Mucosa of descending colon (tissue), 3 donors: Measurements from ENCODE around the gene MAP2K6. TPM values are rescaled to one million over a fixed set of nuclear protein-coding genes. Genes with fewer than 3 reads are reported as not detected.
"Not testable (repeated sequence)": the region's sequence is repeated elsewhere in the genome, so short reads cannot be mapped to it uniquely, and the experiment has no call there.

Experiments
- ATAC-seq: fragments of 200-7000 bp; cut with Tn5 transposase; one replicate; pipeline ENCODE4 v1.9.1; 2020; ENCODE audit warnings: mild to moderate bottlenecking, moderate library complexity
- DNase-seq, 3 donors: peaks; one replicate each; pipeline ENCODE4 v3.0.0-alpha.2; 2020
- H3K36me3 ChIP-seq: fragments of 200-600 bp; one replicate; pipeline ENCODE4 v1.8.0; 2021; ENCODE audit warnings: low read depth, mild to moderate bottlenecking
- H3K4me1 ChIP-seq: fragments of 200-600 bp; one replicate; pipeline ENCODE4 v1.8.0; 2021; ENCODE audit warnings: low read depth, mild to moderate bottlenecking
- H3K4me3 ChIP-seq: fragments of 200-600 bp; one replicate; pipeline ENCODE4 v1.8.0; 2021; ENCODE audit warnings: mild to moderate bottlenecking
- H3K9me3 ChIP-seq: fragments of 200-600 bp; one replicate; pipeline ENCODE4 v1.8.0; 2021; ENCODE audit warnings: mild to moderate bottlenecking
- CTCF ChIP-seq: fragments of 200-600 bp; IDR thresholded peaks from one replicate; pipeline ENCODE4 v1.8.0; 2022; ENCODE audit warnings: antibody characterized with exemption, mild to moderate bottlenecking
- intact Hi-C, 2 donors: fragments of 100-400 bp; cut with DNase I in 1 of 2; cut with micrococcal nuclease in 1 of 2; formaldehyde crosslinking; loops; one replicate each; pipeline versions ENCODE4 v1.11.0 to v1.11.1; 2022; cut with DNase I, micrococcal nuclease
- total RNA-seq, 3 donors: library from RNA; stranded (reverse); fragmentation: NEBNext Ultra II Directional in 2 of 3; extraction: Animal tissue kit (Norgen Biotek cat#: 25700) in 2 of 3; gene quantifications; one replicate each; pipeline versions ENCODE4 v1.2.1 to v1.2.4, GENCODE V29; 2021 to 2023
- donor health status: DM: no; HTN: no; CAD: no; lungs with moderate emphysema.
- donor health status: DM: no; HTN: no; CAD: no.
- donor health status: DM: no; HTN: yes; CAD: no.

Gene MAP2K6
- total RNA-seq, 3 donors from 2014 or later: 62.9 to 146 (median 117) TPM

DNA sequence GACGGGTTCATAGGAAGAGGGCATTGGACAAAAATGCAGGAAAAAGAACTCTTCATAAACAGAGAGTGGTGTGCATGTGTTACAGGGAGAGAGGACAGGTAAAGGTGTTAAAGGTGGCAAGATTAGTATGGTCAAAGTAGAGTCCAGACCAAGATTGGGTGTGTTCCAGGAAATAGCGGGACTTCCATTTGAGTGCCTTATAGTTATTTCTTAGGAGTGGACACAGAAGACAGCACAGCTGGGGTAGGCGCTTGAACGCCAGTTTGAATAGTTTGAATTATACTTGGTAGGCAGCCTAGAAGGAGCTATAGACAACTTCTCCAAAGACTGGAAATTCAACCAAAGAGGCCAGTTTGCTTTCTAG is 63.4 kb downstream of the MAP2K6 start:
- H3K9me3 ChIP-seq: no peaks in the 10 kb centered on the region
- H3K4me1 ChIP-seq: peaks cover 34% of the 10 kb centered on the region
- DNase-seq (no peak), ATAC-seq (peak; percentile 71)
- no peak for TF ChIP-seq CTCF
- no peaks in the 10 kb centered on the region for H3K36me3 ChIP-seq
- no peak overlapping the region for H3K4me3 ChIP-seq
- intact Hi-C loops: no loop called here

- H3K36me3 ChIP-seq: no peaks in the 10 kb centered on the region
- ATAC-seq (peak; percentile 18), DNase-seq (no peak)
- H3K4me1 ChIP-seq: peaks cover 31% of the 10 kb centered on the region
- intact Hi-C loops: no loop called here
- H3K4me3 ChIP-seq: no peak overlapping the region
- TF ChIP-seq CTCF: no peak
- no peaks in the 10 kb centered on the region for H3K9me3 ChIP-seq
Measured at GRCh38 chr17:69478916-69479315, 64.4 kb downstream of the MAP2K6 start.

DNA sequence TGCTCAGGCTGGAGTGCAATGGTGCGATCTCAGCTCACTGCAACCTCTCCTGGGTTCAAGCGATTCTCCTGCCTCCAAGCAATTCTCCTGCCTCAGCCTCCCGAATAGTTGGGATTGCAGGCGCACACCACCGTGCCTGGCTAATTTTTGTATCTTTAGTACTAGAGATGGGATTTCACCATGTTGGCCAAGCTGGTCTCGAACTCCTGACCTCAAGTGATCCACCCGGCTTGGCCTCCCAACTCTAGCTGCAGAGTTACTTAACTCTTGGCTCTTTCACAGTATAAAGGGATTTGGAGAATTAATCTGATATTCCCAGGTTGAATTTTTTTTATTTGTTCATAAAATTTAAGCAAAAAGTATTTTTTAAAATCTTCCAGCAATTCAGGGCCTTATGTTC is 65.3 kb downstream of the MAP2K6 start:
- intact Hi-C loops, H3K36me3 ChIP-seq, DNase-seq, ATAC-seq, H3K4me3 ChIP-seq, H3K9me3 ChIP-seq: not testable (repeated sequence)
- peaks cover 26% of the 10 kb centered on the region for H3K4me1 ChIP-seq

- no peak for DNase-seq
- Histone ChIP-seq H3K9me3 (no peaks in the 10 kb centered on the region), H3K4me1 (peaks cover 29% of the 10 kb centered on the region), H3K36me3 (no peaks in the 10 kb centered on the region), H3K4me3 (no peak overlapping the region)
- TF ChIP-seq CTCF: no peak
- no peak for ATAC-seq
- intact Hi-C loops: no loop called here
Measured at GRCh38 chr17:69480245-69480644, 65.7 kb downstream of the MAP2K6 start.

DNA sequence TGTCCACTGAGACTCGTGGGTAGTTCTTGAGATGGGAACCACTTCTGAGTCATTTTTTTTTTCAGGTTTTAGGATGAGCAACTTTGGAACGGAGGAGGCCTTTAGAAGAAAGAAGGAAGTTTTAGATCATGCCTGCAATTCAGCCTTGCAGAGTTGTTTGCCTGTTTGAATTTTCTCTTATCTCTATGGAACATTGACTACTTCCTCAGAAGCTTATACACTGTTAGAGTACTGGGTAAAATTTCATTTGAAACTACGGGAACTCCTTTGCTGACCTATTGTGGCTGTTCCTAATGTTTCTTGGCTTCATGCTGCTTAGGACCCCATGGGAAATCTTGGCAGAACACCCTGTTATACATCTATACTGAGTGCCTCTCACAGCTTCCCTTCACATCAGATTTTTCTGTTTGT is 70.8 kb downstream of the MAP2K6 start:
- intact Hi-C loops: no loop called here
- no peak for DNase-seq
- peaks cover 16% of the 10 kb centered on the region for H3K4me1 ChIP-seq
- no peaks in the 10 kb centered on the region for H3K36me3 ChIP-seq
- no peak for TF ChIP-seq CTCF
- no peaks in the 10 kb centered on the region for H3K9me3 ChIP-seq
- ATAC-seq: peak; percentile 81
- no peak overlapping the region for H3K4me3 ChIP-seq

GRCh38 chr17:69485901-69486643 is 71.6 kb downstream of the MAP2K6 start:
- H3K9me3 ChIP-seq: no peaks in the 10 kb centered on the region
- ATAC-seq (peak; percentile 47), DNase-seq (no peak)
- intact Hi-C loops: no loop called here
- TF ChIP-seq CTCF: no peak
- no peaks in the 10 kb centered on the region for H3K36me3 ChIP-seq
- H3K4me1 ChIP-seq: peaks cover 16% of the 10 kb centered on the region
- H3K4me3 ChIP-seq: no peak overlapping the region
